ENCODE data around the gene QRFP.

GRCh38 chr9:130930804-130931349, 34.3 kb upstream of the QRFP start:
- TF ChIP-seq POLR2A (IDR thresholded peaks at IDR 0.05) = no peak
- TF ChIP-seq POLR2AphosphoS5 (IDR thresholded peaks at IDR 0.05) = no peak

Data from suprapubic skin (tissue), 4 donors.